KMS-11 (cell line): ENCODE measurements around the gene ORMDL3.

Experiments
- H2AFZ ChIP-seq: fragments of 200-600 bp; sonication (generic); 2 replicates; pipeline ENCODE4 v1.6.1; 2016; ENCODE audit warnings: antibody characterized with exemption, mixed run types, low read depth
- H3K27ac ChIP-seq: fragments of 200-600 bp; sonication (generic); 2 replicates; pipeline ENCODE4 v1.6.1; 2016; ENCODE audit warnings: mild to moderate bottlenecking, mixed run types
- H3K27me3 ChIP-seq: fragments of 200-600 bp; sonication (generic); 2 replicates; pipeline ENCODE4 v1.6.1; 2017; ENCODE audit warnings: mild to moderate bottlenecking, low read depth, mixed run types, moderate library complexity; ENCODE audit not compliant: insufficient read depth
- H3K36me3 ChIP-seq: fragments of 200-600 bp; sonication (generic); 2 replicates; pipeline ENCODE4 v1.6.1; 2017; ENCODE audit warnings: mild to moderate bottlenecking, mixed run types; ENCODE audit not compliant: insufficient read depth
- H3K4me1 ChIP-seq: fragments of 200-600 bp; sonication (generic); 2 replicates; pipeline ENCODE4 v1.6.1; 2016; ENCODE audit warnings: mild to moderate bottlenecking, low read depth, mixed run types; ENCODE audit not compliant: poor library complexity, severe bottlenecking
- H3K4me2 ChIP-seq: fragments of 200-600 bp; sonication (generic); 2 replicates; pipeline ENCODE4 v1.7.0; 2016; ENCODE audit warnings: mild to moderate bottlenecking, mixed run types
- H3K4me3 ChIP-seq: fragments of 200-600 bp; sonication (generic); IDR thresholded peaks from 2 replicates; pipeline ENCODE4 v1.6.1; 2017; ENCODE audit warnings: low read depth, low read length, mixed read lengths; ENCODE audit not compliant: insufficient read depth
- H3K79me2 ChIP-seq: fragments of 200-600 bp; sonication (generic); 2 replicates; pipeline ENCODE4 v1.6.1; 2016; ENCODE audit warnings: low read depth, mixed run types; ENCODE audit not compliant: insufficient read depth
- H3K9ac ChIP-seq: fragments of 200-600 bp; sonication (generic); 2 replicates; pipeline ENCODE4 v1.6.1; 2016; ENCODE audit warnings: mild to moderate bottlenecking, mixed run types
- H4K20me1 ChIP-seq: fragments of 200-600 bp; sonication (generic); 2 replicates; pipeline ENCODE4 v1.6.1; 2016; ENCODE audit warnings: mild to moderate bottlenecking, mixed run types; ENCODE audit not compliant: insufficient read depth
- TF ChIP-seq, protein P1 (sequence below): fragments of 200-600 bp; sonication (generic); conservative IDR thresholded peaks from 2 replicates; pipeline ENCODE4 v1.6.1; 2017; ENCODE audit warnings: low read depth, mild to moderate bottlenecking, antibody characterized with exemption, low read length, moderate library complexity, mixed read lengths

Gene ORMDL3

GRCh38 chr17:39872751-39873150 is 54.6 kb downstream of the ORMDL3 start:
- Histone ChIP-seq H3K36me3 (no peaks in the 10 kb centered on the region), H3K27ac (no peak overlapping the region), H4K20me1 (no peaks in the 10 kb centered on the region), H3K4me1 (peaks cover 22% of the 10 kb centered on the region), H2AFZ (no peak overlapping the region), H3K79me2 (no peaks in the 10 kb centered on the region), H3K9ac (no peak overlapping the region), H3K4me2 (no peak overlapping the region), H3K4me3 (no peak overlapping the region), H3K27me3 (no peaks in the 10 kb centered on the region)
- TF ChIP-seq, protein P1, sequence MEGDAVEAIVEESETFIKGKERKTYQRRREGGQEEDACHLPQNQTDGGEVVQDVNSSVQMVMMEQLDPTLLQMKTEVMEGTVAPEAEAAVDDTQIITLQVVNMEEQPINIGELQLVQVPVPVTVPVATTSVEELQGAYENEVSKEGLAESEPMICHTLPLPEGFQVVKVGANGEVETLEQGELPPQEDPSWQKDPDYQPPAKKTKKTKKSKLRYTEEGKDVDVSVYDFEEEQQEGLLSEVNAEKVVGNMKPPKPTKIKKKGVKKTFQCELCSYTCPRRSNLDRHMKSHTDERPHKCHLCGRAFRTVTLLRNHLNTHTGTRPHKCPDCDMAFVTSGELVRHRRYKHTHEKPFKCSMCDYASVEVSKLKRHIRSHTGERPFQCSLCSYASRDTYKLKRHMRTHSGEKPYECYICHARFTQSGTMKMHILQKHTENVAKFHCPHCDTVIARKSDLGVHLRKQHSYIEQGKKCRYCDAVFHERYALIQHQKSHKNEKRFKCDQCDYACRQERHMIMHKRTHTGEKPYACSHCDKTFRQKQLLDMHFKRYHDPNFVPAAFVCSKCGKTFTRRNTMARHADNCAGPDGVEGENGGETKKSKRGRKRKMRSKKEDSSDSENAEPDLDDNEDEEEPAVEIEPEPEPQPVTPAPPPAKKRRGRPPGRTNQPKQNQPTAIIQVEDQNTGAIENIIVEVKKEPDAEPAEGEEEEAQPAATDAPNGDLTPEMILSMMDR: no peak

DNA sequence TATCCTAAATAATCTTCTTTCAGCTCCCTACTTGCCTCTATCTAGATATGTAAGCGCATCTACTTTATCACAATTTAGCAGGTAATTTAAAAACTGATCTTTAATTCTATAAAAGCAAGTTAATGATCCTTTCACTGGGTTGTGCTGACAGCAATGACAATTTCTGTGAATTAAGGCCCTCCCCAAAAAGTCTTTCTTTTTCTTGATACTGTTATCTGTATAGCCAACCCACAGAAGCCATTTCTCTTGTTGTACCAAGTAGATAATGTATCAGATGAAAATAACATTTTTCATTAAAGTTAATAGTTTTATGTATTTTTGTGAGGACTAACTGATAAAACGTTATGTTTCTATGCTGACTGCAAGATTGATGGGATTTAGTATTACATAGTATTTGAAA is 55.6 kb downstream of the ORMDL3 start:
- H3K4me1 ChIP-seq: peaks cover 31% of the 10 kb centered on the region
- no peak overlapping the region for H3K9ac ChIP-seq
- H3K4me3 ChIP-seq: no peak overlapping the region
- no peaks in the 10 kb centered on the region for H4K20me1 ChIP-seq
- H2AFZ ChIP-seq: no peak overlapping the region
- H3K36me3 ChIP-seq: no peaks in the 10 kb centered on the region
- no peak overlapping the region for H3K4me2 ChIP-seq
- H3K27ac ChIP-seq: no peak overlapping the region
- H3K79me2 ChIP-seq: no peaks in the 10 kb centered on the region
- no peaks in the 10 kb centered on the region for H3K27me3 ChIP-seq
- TF ChIP-seq, protein P1: no peak
